Caco-2 (cell line): Measurements from ENCODE around the gene HPCA. TPM values are rescaled to one million over a fixed set of nuclear protein-coding genes. Genes with fewer than 3 reads are reported as not detected.

Source experiments
- BruUV-seq: library from RNA; stranded (reverse); fragments of 400-500 nt; replicated peaks from 2 replicates; lab custom pipeline; 2021; lab: Mats Ljungman, UMichigan
- CTCF ChIA-PET: fragments of 300-600 bp; sonication (Branson Sonifier 250); formaldehyde crosslinking; loops from one replicate; lab custom pipeline; 2022; ENCODE audit warnings: antibody characterized with exemption; lab: Charles Lee
- POLR2A ChIA-PET: fragments of 300-600 bp; sonication (Branson Sonifier 250); formaldehyde crosslinking; loops from one replicate; lab custom pipeline; 2022; ENCODE audit warnings: antibody characterized with exemption; lab: Charles Lee
- DNase-seq, 2 experiments: peaks; one replicate each; pipeline versions ENCODE4 v3.0.0 to v3.0.0-alpha.2; 2020 to 2022
- H3K27me3 ChIP-seq: replicated peaks from 2 replicates; pipeline ENCODE4 v1.6.0; 2011; ENCODE audit warnings: low read length; ENCODE audit not compliant: control insufficient read depth, insufficient read depth
- H3K36me3 ChIP-seq: 2 replicates; pipeline ENCODE4 v1.5.1; 2011; ENCODE audit warnings: low read length; ENCODE audit not compliant: control insufficient read depth, insufficient read depth
- H3K4me1 ChIP-seq: fragments of 250-450 bp; sonication (Bioruptor Pico); 2 replicates; pipeline ENCODE4 v1.5.1; 2020; ENCODE audit warnings: mild to moderate bottlenecking
- H3K4me3 ChIP-seq: 2 replicates; pipeline ENCODE4 v1.5.1; 2011; ENCODE audit warnings: low read depth, mild to moderate bottlenecking, control low read depth, low read length
- H3K9me3 ChIP-seq: fragments of 250-450 bp; sonication (Bioruptor Pico); 2 replicates; pipeline ENCODE4 v1.5.1; 2020; ENCODE audit warnings: mild to moderate bottlenecking, moderate library complexity
- H3K27ac Mint-ChIP-seq: one replicate; pipeline ENCODE4 v1.8.0; 2022; ENCODE audit warnings: mixed read lengths; ENCODE audit not compliant: unreplicated experiment
- H3K27me3 Mint-ChIP-seq: one replicate; pipeline ENCODE4 v1.8.0; 2022; ENCODE audit warnings: mixed read lengths; ENCODE audit not compliant: insufficient read depth, unreplicated experiment
- H3K36me3 Mint-ChIP-seq: one replicate; pipeline ENCODE4 v1.8.0; 2022; ENCODE audit warnings: mild to moderate bottlenecking, mixed read lengths; ENCODE audit not compliant: insufficient read depth, unreplicated experiment
- H3K4me1 Mint-ChIP-seq: one replicate; pipeline ENCODE4 v1.8.0; 2022; ENCODE audit warnings: low read depth, mixed read lengths; ENCODE audit not compliant: unreplicated experiment
- H3K4me3 Mint-ChIP-seq: one replicate; pipeline ENCODE4 v1.8.0; 2022; ENCODE audit warnings: mild to moderate bottlenecking, moderate library complexity, mixed read lengths; ENCODE audit not compliant: unreplicated experiment
- H3K9me3 Mint-ChIP-seq: one replicate; pipeline ENCODE4 v1.8.0; 2022; ENCODE audit warnings: mixed read lengths; ENCODE audit not compliant: unreplicated experiment
- CTCF ChIP-seq, 2 experiments: fragments of 200-600 bp in 1 of 2; IDR thresholded peaks; 1 replicate in 1 of 2; 2 replicates in 1 of 2; pipeline versions ENCODE4 v1.5.1 to v1.8.0; 2011 to 2022; ENCODE audit warnings: antibody characterized with exemption in 1 of 2, control low read depth in 1 of 2, inconsistent platforms in 1 of 2, low read depth in 1 of 2, low read length in 1 of 2, mild to moderate bottlenecking in 1 of 2, moderate library complexity in 1 of 2; ENCODE audit not compliant: insufficient read depth in 1 of 2, severe bottlenecking in 1 of 2, unreplicated experiment in 1 of 2
- intact Hi-C: fragments of 100-400 bp; cut with micrococcal nuclease; formaldehyde crosslinking; loops from one replicate; pipeline ENCODE4 v1.10.0; 2022; ENCODE audit not compliant: unreplicated experiment
- total RNA-seq: library from RNA; stranded (reverse); gene quantifications from 2 replicates; pipeline ENCODE4 v1.2.3, GENCODE V29; 2022

HPCA gene
- total RNA-seq, 1 experiment from 2014 or later = not detected

- intact Hi-C loops = no loop called here
- ChIA-PET POLR2A (no interaction called here), CTCF (no interaction called here)
- no peaks in the 10 kb centered on the region for H3K9me3 Mint-ChIP-seq
- no peak overlapping the region for H3K4me3 Mint-ChIP-seq
- no peak for DNase-seq
- H3K27me3 Mint-ChIP-seq = no peaks in the 10 kb centered on the region
- BruUV-seq = no TSS peak
- Histone ChIP-seq H3K4me3 (no peak overlapping the region), H3K4me1 (no peaks in the 10 kb centered on the region), H3K9me3 (no peaks in the 10 kb centered on the region), H3K27me3 (no peaks in the 10 kb centered on the region), H3K36me3 (no peaks in the 10 kb centered on the region)
- H3K4me1 Mint-ChIP-seq = no peaks in the 10 kb centered on the region
- no peak for TF ChIP-seq CTCF (IDR thresholded peaks at IDR 0.05; ENCODE audit: insufficient read depth in 1 of 2, low read depth in 1 of 2, low read length in 1 of 2, severe bottlenecking in 1 of 2, unreplicated experiment in 1 of 2)
- H3K36me3 Mint-ChIP-seq = peaks cover 4% of the 10 kb centered on the region
- H3K27ac Mint-ChIP-seq = no peak overlapping the region
These were observed 11.8 kb downstream of the HPCA start for GRCh38 chr1:32898056-32898455.

- TF ChIP-seq CTCF (IDR thresholded peaks at IDR 0.05; ENCODE audit: insufficient read depth in 1 of 2, low read depth in 1 of 2, low read length in 1 of 2, severe bottlenecking in 1 of 2, unreplicated experiment in 1 of 2) = no peak
- Mint-ChIP-seq H3K36me3 (no peaks in the 10 kb centered on the region), H3K4me1 (no peaks in the 10 kb centered on the region), H3K4me3 (no peak overlapping the region), H3K27ac (no peak overlapping the region), H3K27me3 (no peaks in the 10 kb centered on the region), H3K9me3 (no peaks in the 10 kb centered on the region)
- ChIA-PET CTCF (interaction anchor here (0.6 kb wide), 1 partner anchor 109 kb away, joined by 5 read pairs; no protein-coding TSS in a partner anchor), POLR2A (interaction anchor here (0.6 kb wide), 1 partner anchor 217 kb away, joined by 7 read pairs; no protein-coding TSS in a partner anchor)
- Histone ChIP-seq H3K27me3 (no peaks in the 10 kb centered on the region), H3K36me3 (no peaks in the 10 kb centered on the region), H3K4me3 (no peak overlapping the region), H3K9me3 (no peaks in the 10 kb centered on the region), H3K4me1 (no peaks in the 10 kb centered on the region)
- intact Hi-C loops = no loop called here
- DNase-seq = no peak
- no TSS peak for BruUV-seq
These were observed 12.7 kb downstream of the HPCA start for GRCh38 chr1:32898958-32899357.

GRCh38 chr1:32899586-32900296 lies 13.4 kb downstream of the HPCA start:
- H3K4me1 ChIP-seq = no peaks in the 10 kb centered on the region
- Mint-ChIP-seq H3K36me3 (no peaks in the 10 kb centered on the region), H3K9me3 (no peaks in the 10 kb centered on the region), H3K27ac (no peak overlapping the region), H3K4me1 (no peaks in the 10 kb centered on the region), H3K27me3 (no peaks in the 10 kb centered on the region), H3K4me3 (no peak overlapping the region)
- intact Hi-C loops = no loop called here
- BruUV-seq = no TSS peak
- no peak for TF ChIP-seq CTCF (IDR thresholded peaks at IDR 0.05; ENCODE audit: insufficient read depth in 1 of 2, low read depth in 1 of 2, low read length in 1 of 2, severe bottlenecking in 1 of 2, unreplicated experiment in 1 of 2)
- no peak for DNase-seq
- ChIA-PET POLR2A (no interaction called here), CTCF (interaction anchor here (0.6 kb wide), 2 partner anchors 110 to 1487 kb away, joined by 4 to 5 read pairs; no protein-coding TSS in a partner anchor)
- no peaks in the 10 kb centered on the region for H3K36me3 ChIP-seq
- H3K27me3 ChIP-seq = no peaks in the 10 kb centered on the region
- no peaks in the 10 kb centered on the region for H3K9me3 ChIP-seq
- H3K4me3 ChIP-seq = no peak overlapping the region
